Medulla oblongata (tissue), 1 donor: ENCODE data around the gene PLEKHG1.

ENCODE experiments used
- DNase-seq: peaks from one replicate; pipeline ENCODE4 v3.0.0-alpha.2; 2015; ENCODE audit errors: extremely low spot score

The PLEKHG1 gene

GRCh38 chr6:150599199-150600009 lies at the start of gene PLEKHG1:
Gene PLEKHG1, plus strand, starts transcription at chr6:150599885. Its CDS starts 133,797 bp downstream, at chr6:150733682.
- DNase-seq, result peak; percentile 37

- no peak for DNase-seq
These were observed 49.4 kb upstream of the PLEKHG1 start for GRCh38 chr6:150550244-150550643.

- no peak for DNase-seq
These were observed 42.6 kb upstream of the PLEKHG1 start for GRCh38 chr6:150557043-150557599.

GRCh38 chr6:150560004-150560883 lies 39.4 kb upstream of the PLEKHG1 start:
- no peak for DNase-seq

GRCh38 chr6:150560884-150561219 lies 38.8 kb upstream of the PLEKHG1 start:
- DNase-seq, result no peak

GRCh38 chr6:150565945-150566344 lies 33.7 kb upstream of the PLEKHG1 start:
- DNase-seq, result no peak

GRCh38 chr6:150566486-150566885 lies 33.2 kb upstream of the PLEKHG1 start:
- no peak for DNase-seq

GRCh38 chr6:150567380-150567779 lies 32.3 kb upstream of the PLEKHG1 start:
- peak; percentile 58 for DNase-seq

GRCh38 chr6:150567823-150568383 lies 31.8 kb upstream of the PLEKHG1 start:
- DNase-seq, result no peak

GRCh38 chr6:150568560-150568959 lies 31.1 kb upstream of the PLEKHG1 start:
- DNase-seq, result no peak

GRCh38 chr6:150569161-150569560 lies 30.5 kb upstream of the PLEKHG1 start:
- DNase-seq, result no peak

GRCh38 chr6:150573041-150573681 lies 26.5 kb upstream of the PLEKHG1 start:
- no peak for DNase-seq

GRCh38 chr6:150575836-150576235 lies 23.8 kb upstream of the PLEKHG1 start:
- DNase-seq, result no peak

- DNase-seq, result no peak
These were observed 22.9 kb upstream of the PLEKHG1 start for GRCh38 chr6:150576651-150577226.

- peak; percentile 18 for DNase-seq
These were observed 20.1 kb upstream of the PLEKHG1 start for GRCh38 chr6:150579611-150580010.

GRCh38 chr6:150580489-150580888 lies 19.2 kb upstream of the PLEKHG1 start:
- DNase-seq, result no peak

GRCh38 chr6:150584065-150584464 lies 15.6 kb upstream of the PLEKHG1 start:
- no peak for DNase-seq

GRCh38 chr6:150584596-150584995 lies 15.1 kb upstream of the PLEKHG1 start:
- no peak for DNase-seq

- DNase-seq, result no peak
These were observed 12.8 kb upstream of the PLEKHG1 start for GRCh38 chr6:150586850-150587359.

GRCh38 chr6:150587637-150588036 lies 12.0 kb upstream of the PLEKHG1 start:
- no peak for DNase-seq

- DNase-seq, result no peak
These were observed 10.7 kb upstream of the PLEKHG1 start for GRCh38 chr6:150588888-150589499.
